ENCODE data around the gene RPS2.
"Not testable (repeated sequence)": the region's sequence is repeated elsewhere in the genome, so short reads cannot be mapped to it uniquely, and the experiment has no call there.

DNA sequence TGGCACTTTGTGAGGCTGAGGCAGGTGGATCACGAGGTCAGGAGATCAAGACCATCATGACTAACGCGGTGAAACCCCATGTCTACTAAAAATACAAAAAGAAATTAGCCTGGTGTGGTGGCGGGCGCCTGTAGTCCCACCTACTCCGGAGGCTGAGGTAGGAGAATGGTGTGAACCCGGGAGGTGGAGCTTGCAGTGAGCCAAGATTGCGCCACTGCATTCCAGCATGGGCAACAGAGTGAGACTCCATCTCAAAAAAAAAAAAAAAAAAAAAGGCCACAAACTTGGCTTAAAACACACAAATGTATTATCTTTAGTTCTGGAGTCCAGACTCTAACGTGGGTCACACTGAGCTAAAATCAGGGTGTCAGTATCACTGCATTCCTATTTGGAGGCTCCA is 47.1 kb upstream of the RPS2 start:
- not testable (repeated sequence) for TF ChIP-seq POLR2A, EP300, POLR2AphosphoS5 (IDR thresholded peaks at IDR 0.05)
- TF ChIP-seq, protein P1, sequence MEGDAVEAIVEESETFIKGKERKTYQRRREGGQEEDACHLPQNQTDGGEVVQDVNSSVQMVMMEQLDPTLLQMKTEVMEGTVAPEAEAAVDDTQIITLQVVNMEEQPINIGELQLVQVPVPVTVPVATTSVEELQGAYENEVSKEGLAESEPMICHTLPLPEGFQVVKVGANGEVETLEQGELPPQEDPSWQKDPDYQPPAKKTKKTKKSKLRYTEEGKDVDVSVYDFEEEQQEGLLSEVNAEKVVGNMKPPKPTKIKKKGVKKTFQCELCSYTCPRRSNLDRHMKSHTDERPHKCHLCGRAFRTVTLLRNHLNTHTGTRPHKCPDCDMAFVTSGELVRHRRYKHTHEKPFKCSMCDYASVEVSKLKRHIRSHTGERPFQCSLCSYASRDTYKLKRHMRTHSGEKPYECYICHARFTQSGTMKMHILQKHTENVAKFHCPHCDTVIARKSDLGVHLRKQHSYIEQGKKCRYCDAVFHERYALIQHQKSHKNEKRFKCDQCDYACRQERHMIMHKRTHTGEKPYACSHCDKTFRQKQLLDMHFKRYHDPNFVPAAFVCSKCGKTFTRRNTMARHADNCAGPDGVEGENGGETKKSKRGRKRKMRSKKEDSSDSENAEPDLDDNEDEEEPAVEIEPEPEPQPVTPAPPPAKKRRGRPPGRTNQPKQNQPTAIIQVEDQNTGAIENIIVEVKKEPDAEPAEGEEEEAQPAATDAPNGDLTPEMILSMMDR (IDR thresholded peaks at IDR 0.05): not testable (repeated sequence)
